GM12878 (cell line): ENCODE data around the gene RHOF. TPM values are rescaled to one million over a fixed set of nuclear protein-coding genes. Genes with fewer than 3 reads are reported as not detected.

ENCODE experiments used
- ATAC-seq: fragments of 200-7000 bp; cut with Tn5 transposase; 3 replicates; pipeline ENCODE4 v1.9.1; 2020; ENCODE audit warnings: mild to moderate bottlenecking, moderate library complexity
- BruUV-seq: library from RNA; stranded (reverse); fragments of 400-500 nt; replicated peaks from 2 replicates; lab custom pipeline; 2021; lab: Mats Ljungman, UMichigan
- CTCF ChIA-PET: fragments of 300-600 bp; sonication (Branson Sonifier 250); formaldehyde crosslinking; extraction: SDS; loops from one replicate; lab custom pipeline; 2021; ENCODE audit warnings: inconsistent platforms; lab: Yijun Ruan, JAX
- POLR2A ChIA-PET: fragments of 350-600 bp; formaldehyde crosslinking; extraction: SDS; loops from one replicate; lab custom pipeline; 2021; ENCODE audit warnings: inconsistent platforms; lab: Charles Lee
- RAD21 ChIA-PET: fragments of 300-600 bp; sonication (Branson Sonifier 250); formaldehyde crosslinking; loops from one replicate; lab custom pipeline; 2023; ENCODE audit warnings: antibody characterized with exemption; ENCODE audit not compliant: unreplicated experiment; lab: Charles Lee
- SMC1A ChIA-PET: fragments of 300-600 bp; sonication (Branson Sonifier 250); formaldehyde crosslinking; loops from one replicate; lab custom pipeline; 2023; ENCODE audit not compliant: unreplicated experiment, uncharacterized antibody; lab: Charles Lee
- DNase-seq: peaks from one replicate; pipeline ENCODE4 v3.0.0-alpha.2; 2011; ENCODE audit warnings: low read depth, low spot score
- FAIRE-seq: peaks from 3 replicates; lab custom pipeline; 2011; peaks lifted over from hg19 to GRCh38; lab: Jason Lieb, UNC
- H2AFZ ChIP-seq: 2 replicates; pipeline ENCODE4 v1.6.0; 2011; ENCODE audit warnings: low read depth, low read length, control low read depth; ENCODE audit not compliant: control insufficient read depth
- H3K27ac ChIP-seq: 2 replicates; pipeline ENCODE4 v1.5.1; 2011; ENCODE audit warnings: control low read depth; ENCODE audit not compliant: control insufficient read depth, insufficient read depth
- H3K27me3 ChIP-seq, 2 experiments: replicated peaks in 1 of 2; 2 replicates each; pipeline versions ENCODE4 v1.6.0 to v1.6.1; 2011; ENCODE audit warnings: low read length in 1 of 2; ENCODE audit not compliant: control insufficient read depth in 2 of 2, insufficient read depth in 2 of 2
- H3K36me3 ChIP-seq, 2 experiments: 2 replicates each; pipeline ENCODE4 v1.5.1; 2011; ENCODE audit warnings: low read length in 1 of 2; ENCODE audit not compliant: control insufficient read depth in 2 of 2, insufficient read depth in 2 of 2
- H3K4me1 ChIP-seq: 2 replicates; pipeline ENCODE4 v1.6.1; 2011; ENCODE audit warnings: mild to moderate bottlenecking, low read length, moderate library complexity, mixed read lengths; ENCODE audit not compliant: control insufficient read depth, insufficient read depth
- H3K4me2 ChIP-seq: 2 replicates; pipeline ENCODE4 v1.6.0; 2011; ENCODE audit warnings: control low read depth; ENCODE audit not compliant: control insufficient read depth, insufficient read depth
- H3K4me3 ChIP-seq: fragments of 200-600 bp; sonication (generic); 2 replicates; pipeline ENCODE4 v1.5.1; 2016
- H3K79me2 ChIP-seq: 2 replicates; pipeline ENCODE4 v1.6.0; 2011; ENCODE audit warnings: low read length; ENCODE audit not compliant: control insufficient read depth, insufficient read depth
- H3K9ac ChIP-seq: 2 replicates; pipeline ENCODE4 v1.8.0; 2011; ENCODE audit warnings: low read length, control low read depth, mixed read lengths; ENCODE audit not compliant: control insufficient read depth, insufficient read depth
- H3K9me3 ChIP-seq: replicated peaks from 3 replicates; pipeline ENCODE4 v1.5.1; 2011; ENCODE audit warnings: mild to moderate bottlenecking, low read length; ENCODE audit not compliant: control insufficient read depth, insufficient read depth
- H4K20me1 ChIP-seq: 2 replicates; pipeline ENCODE4 v1.6.0; 2011; ENCODE audit not compliant: control insufficient read depth, insufficient read depth
- CHD4 ChIP-seq: fragments of 200-600 bp; sonication (generic); IDR thresholded peaks from 2 replicates; pipeline ENCODE4 v1.6.1; 2016; ENCODE audit warnings: mild to moderate bottlenecking
- NBN ChIP-seq: fragments of 450-650 bp; IDR thresholded peaks from 2 replicates; pipeline ENCODE4 v1.6.1; 2016
- ZSCAN29 ChIP-seq: fragments of 450-650 bp; IDR thresholded peaks from 2 replicates; pipeline ENCODE4 v1.6.1; 2017; ENCODE audit warnings: mild to moderate bottlenecking, moderate library complexity
- WGBS: methylation state at CpG from one replicate; pipeline ENCODE4 v1.1.6; 2016; ENCODE audit warnings: low lambda C conversion rate; ENCODE audit not compliant: insufficient replicate concordance, insufficient coverage; ENCODE audit errors: missing lambda C conversion rate; 5-methylcytosine and 5-hydroxymethylcytosine counted together
- in situ Hi-C: fragments of 300-500 bp; cut with MboI; formaldehyde crosslinking; loops from 9 replicates; pipeline ENCODE4 v1.14.3; 2018; ENCODE audit warnings: mixed read lengths
- intact Hi-C: fragments of 100-400 bp; cut with micrococcal nuclease; formaldehyde crosslinking; loops from one replicate; pipeline ENCODE4 v1.14.2; 2022; ENCODE audit not compliant: unreplicated experiment
- polyA plus RNA-seq, 11 experiments: library from polyadenylated mRNA; depleted of rRNA in 4 of 11; unstranded in 6 of 11; stranded (reverse) in 5 of 11; fragments of >200 nt; fragmentation: Nextera tagmentation in 4 of 11; fragmentation: Illumina TruSeq in 1 of 11; extraction: Ambion mirVana in 4 of 11; extraction: Trizol in 1 of 11; gene quantifications; 1 replicate in 1 of 11; 2 replicates in 10 of 11; pipeline versions ENCODE4 v1.2.1 to v1.2.3, GENCODE V29; 2011 to 2016; ENCODE audit warnings: inconsistent platforms in 2 of 11, missing spikeins in 2 of 11, low read depth in 1 of 11
- total RNA-seq, 4 experiments: library from RNA; depleted of rRNA in 3 of 4; stranded (reverse); fragments of >200 nt in 3 of 4; fragmentation: Illumina TruSeq in 1 of 4; extraction: Trizol in 1 of 4; gene quantifications; 2 replicates each; pipeline versions ENCODE4 v1.2.1 to v1.2.3, GENCODE V29; 2013 to 2021
- TF ChIP-seq, protein P1 (sequence below): fragments of 450-650 bp; IDR thresholded peaks from 2 replicates; pipeline ENCODE4 v1.6.1; 2017; ENCODE audit warnings: mild to moderate bottlenecking, moderate library complexity

RHOF gene
- total and polyA plus RNA-seq, 10 of the 15 experiments (the other 5 are each of a cell fraction or from before 2014, with no cell fraction given), result 6.1 to 78.7 (median 39.7) TPM

DNA sequence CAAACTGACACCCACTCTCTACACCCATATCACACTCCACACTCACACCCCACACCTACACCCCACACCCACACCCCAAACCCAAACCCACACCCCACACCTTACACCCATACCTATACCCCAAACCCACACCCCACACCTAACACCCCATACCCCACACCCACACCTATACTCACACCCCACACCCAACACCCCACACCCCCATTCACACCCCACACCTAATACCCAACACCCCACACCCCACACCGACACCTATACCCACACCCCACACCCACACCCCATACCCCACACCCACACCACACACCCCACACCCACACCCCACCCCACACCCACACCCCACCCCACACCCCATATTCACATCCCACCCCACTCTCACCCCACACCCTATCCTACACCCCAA, 42.5 kb downstream of the RHOF start (continued):
- TF ChIP-seq, protein P1, sequence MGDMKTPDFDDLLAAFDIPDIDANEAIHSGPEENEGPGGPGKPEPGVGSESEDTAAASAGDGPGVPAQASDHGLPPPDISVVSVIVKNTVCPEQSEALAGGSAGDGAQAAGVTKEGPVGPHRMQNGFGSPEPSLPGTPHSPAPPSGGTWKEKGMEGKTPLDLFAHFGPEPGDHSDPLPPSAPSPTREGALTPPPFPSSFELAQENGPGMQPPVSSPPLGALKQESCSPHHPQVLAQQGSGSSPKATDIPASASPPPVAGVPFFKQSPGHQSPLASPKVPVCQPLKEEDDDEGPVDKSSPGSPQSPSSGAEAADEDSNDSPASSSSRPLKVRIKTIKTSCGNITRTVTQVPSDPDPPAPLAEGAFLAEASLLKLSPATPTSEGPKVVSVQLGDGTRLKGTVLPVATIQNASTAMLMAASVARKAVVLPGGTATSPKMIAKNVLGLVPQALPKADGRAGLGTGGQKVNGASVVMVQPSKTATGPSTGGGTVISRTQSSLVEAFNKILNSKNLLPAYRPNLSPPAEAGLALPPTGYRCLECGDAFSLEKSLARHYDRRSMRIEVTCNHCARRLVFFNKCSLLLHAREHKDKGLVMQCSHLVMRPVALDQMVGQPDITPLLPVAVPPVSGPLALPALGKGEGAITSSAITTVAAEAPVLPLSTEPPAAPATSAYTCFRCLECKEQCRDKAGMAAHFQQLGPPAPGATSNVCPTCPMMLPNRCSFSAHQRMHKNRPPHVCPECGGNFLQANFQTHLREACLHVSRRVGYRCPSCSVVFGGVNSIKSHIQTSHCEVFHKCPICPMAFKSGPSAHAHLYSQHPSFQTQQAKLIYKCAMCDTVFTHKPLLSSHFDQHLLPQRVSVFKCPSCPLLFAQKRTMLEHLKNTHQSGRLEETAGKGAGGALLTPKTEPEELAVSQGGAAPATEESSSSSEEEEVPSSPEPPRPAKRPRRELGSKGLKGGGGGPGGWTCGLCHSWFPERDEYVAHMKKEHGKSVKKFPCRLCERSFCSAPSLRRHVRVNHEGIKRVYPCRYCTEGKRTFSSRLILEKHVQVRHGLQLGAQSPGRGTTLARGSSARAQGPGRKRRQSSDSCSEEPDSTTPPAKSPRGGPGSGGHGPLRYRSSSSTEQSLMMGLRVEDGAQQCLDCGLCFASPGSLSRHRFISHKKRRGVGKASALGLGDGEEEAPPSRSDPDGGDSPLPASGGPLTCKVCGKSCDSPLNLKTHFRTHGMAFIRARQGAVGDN, result no peak
- no peak for TF ChIP-seq ZSCAN29
- no peak for TF ChIP-seq NBN

DNA sequence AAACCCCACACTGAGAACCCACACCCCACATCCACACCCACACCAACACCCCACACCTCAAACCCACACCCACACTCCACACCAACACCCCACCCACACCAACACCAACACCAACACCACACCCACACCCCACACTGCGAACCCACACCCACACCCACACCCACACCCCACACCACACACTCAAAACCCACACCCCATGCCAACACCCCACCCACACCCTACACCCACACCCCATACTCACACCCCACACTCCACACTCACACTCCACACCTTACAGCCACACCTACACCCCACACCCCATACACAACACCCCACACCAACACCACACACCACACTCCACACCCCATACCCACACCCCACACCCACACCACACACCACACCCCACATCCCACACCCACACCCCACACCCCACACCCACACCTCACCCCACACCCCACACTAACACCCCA, 43.0 kb downstream of the RHOF start:
- Histone ChIP-seq H3K27ac (no peak overlapping the region), H3K9me3 (no peaks in the 10 kb centered on the region), H3K36me3 (peaks cover 3 to 7% of the 10 kb centered on the region in 2 experiments; a peak in 3 of 4 replicates), H3K9ac (no peak overlapping the region), H3K79me2 (no peaks in the 10 kb centered on the region), H2AFZ (no peak overlapping the region), H4K20me1 (no peaks in the 10 kb centered on the region), H3K4me3 (no peak overlapping the region), H3K27me3 (no peaks in the 10 kb centered on the region), H3K4me2 (no peak overlapping the region), H3K4me1 (no peaks in the 10 kb centered on the region)
- POLR2A ChIA-PET, result no interaction called here
- no CpG with 5 or more reads among the region's 1 CpG for WGBS
- SMC1A ChIA-PET, result no interaction called here
- no peak for DNase-seq
- no TSS peak for BruUV-seq
- RAD21 ChIA-PET, result no interaction called here
- no peak for FAIRE-seq
- no peak for TF ChIP-seq CHD4
- CTCF ChIA-PET, result no interaction called here
- in situ Hi-C loops (no loop called here), intact Hi-C loops (no loop called here)
- ATAC-seq, result no peak
